Measurements from ENCODE around the gene ABCA1.
"Not testable (repeated sequence)": the region's sequence is repeated elsewhere in the genome, so short reads cannot be mapped to it uniquely, and the experiment has no call there.

The ABCA1 gene

GRCh38 chr9:104906441-104907277, 21.3 kb downstream of the ABCA1 start:
- DNase-seq (ENCODE audit: low spot score): peak; percentile 84

GRCh38 chr9:104905931-104906330, 22.0 kb downstream of the ABCA1 start:
- no peak for DNase-seq (ENCODE audit: low spot score)

GRCh38 chr9:104905153-104905901, 22.6 kb downstream of the ABCA1 start:
- DNase-seq (ENCODE audit: low spot score): peak; percentile 37

GRCh38 chr9:104903609-104904008, 24.3 kb downstream of the ABCA1 start:
- DNase-seq (ENCODE audit: low spot score): no peak

- DNase-seq (ENCODE audit: low spot score): no peak
Measured at GRCh38 chr9:104900871-104901270, 27.1 kb downstream of the ABCA1 start.

- no peak for DNase-seq (ENCODE audit: low spot score)
Measured at GRCh38 chr9:104900324-104900723, 27.6 kb downstream of the ABCA1 start.

GRCh38 chr9:104899759-104900247, 28.2 kb downstream of the ABCA1 start:
- DNase-seq (ENCODE audit: low spot score): no peak

- not testable (repeated sequence) for DNase-seq (ENCODE audit: low spot score)
Measured at GRCh38 chr9:104898376-104898775, 29.6 kb downstream of the ABCA1 start.

GRCh38 chr9:104896131-104896530, 31.8 kb downstream of the ABCA1 start:
- DNase-seq (ENCODE audit: low spot score): no peak

GRCh38 chr9:104895572-104895971, 32.4 kb downstream of the ABCA1 start:
- peak; percentile 76 for DNase-seq (ENCODE audit: low spot score)

GRCh38 chr9:104892701-104893100, 35.3 kb downstream of the ABCA1 start:
- no peak for DNase-seq (ENCODE audit: low spot score)

GRCh38 chr9:104890433-104890770, 37.6 kb downstream of the ABCA1 start:
- no peak for DNase-seq (ENCODE audit: low spot score)

- no peak for DNase-seq (ENCODE audit: low spot score)
Measured at GRCh38 chr9:104885818-104886709, 41.9 kb downstream of the ABCA1 start.

- no peak for DNase-seq (ENCODE audit: low spot score)
Measured at GRCh38 chr9:104883169-104883568, 44.8 kb downstream of the ABCA1 start.

- DNase-seq (ENCODE audit: low spot score): no peak
Measured at GRCh38 chr9:104882566-104882965, 45.4 kb downstream of the ABCA1 start.

- no peak for DNase-seq (ENCODE audit: low spot score)
Measured at GRCh38 chr9:104882086-104882485, 45.9 kb downstream of the ABCA1 start.

- peak; percentile 52 for DNase-seq (ENCODE audit: low spot score)
Measured at GRCh38 chr9:104879555-104880309, 48.2 kb downstream of the ABCA1 start.

- no peak for DNase-seq (ENCODE audit: low spot score)
Measured at GRCh38 chr9:104876587-104876986, 51.4 kb downstream of the ABCA1 start.

GRCh38 chr9:104875897-104876296, 52.1 kb downstream of the ABCA1 start:
- DNase-seq (ENCODE audit: low spot score): no peak

GRCh38 chr9:104875320-104875719, 52.6 kb downstream of the ABCA1 start:
- DNase-seq (ENCODE audit: low spot score): no peak

GRCh38 chr9:104873489-104873850, 54.5 kb downstream of the ABCA1 start:
- DNase-seq (ENCODE audit: low spot score): no peak
